IPS-15b (cell line): ENCODE measurements around the gene FUT4.
A peak's percentile ranks its signal among the peaks of the same experiment; 100 is the strongest.
"Not testable (repeated sequence)": the region's sequence is repeated elsewhere in the genome, so short reads cannot be mapped to it uniquely, and the experiment has no call there.

Experiments used
- H3K27me3 ChIP-seq: one replicate; pipeline ENCODE4 v1.6.1; 2013; ENCODE audit warnings: low read length; ENCODE audit not compliant: control insufficient read depth, insufficient read depth
- H3K36me3 ChIP-seq: one replicate; pipeline ENCODE4 v1.6.1; 2013; ENCODE audit warnings: low read length; ENCODE audit not compliant: control insufficient read depth, insufficient read depth
- H3K4me1 ChIP-seq: one replicate; pipeline ENCODE4 v1.6.1; 2013; ENCODE audit warnings: mild to moderate bottlenecking, low read length; ENCODE audit not compliant: control insufficient read depth, insufficient read depth
- H3K4me3 ChIP-seq: one replicate; pipeline ENCODE4 v1.5.1; 2013; ENCODE audit warnings: low read depth, low read length
- H3K9ac ChIP-seq: one replicate; pipeline ENCODE4 v1.6.1; 2013; ENCODE audit warnings: low read depth, mild to moderate bottlenecking, low read length
- H3K9me3 ChIP-seq: one replicate; pipeline ENCODE4 v1.6.1; 2013; ENCODE audit warnings: mild to moderate bottlenecking, low read length; ENCODE audit not compliant: control insufficient read depth, insufficient read depth

FUT4 gene

GRCh38 chr11:94537031-94537600 is 6.6 kb upstream of the FUT4 start:
- no peaks in the 10 kb centered on the region for H3K36me3 ChIP-seq
- no peaks in the 10 kb centered on the region for H3K4me1 ChIP-seq
- no peak overlapping the region for H3K9ac ChIP-seq
- H3K9me3 ChIP-seq = no peaks in the 10 kb centered on the region
- H3K4me3 ChIP-seq = no peak overlapping the region
- H3K27me3 ChIP-seq = peaks cover 3% of the 10 kb centered on the region

- Histone ChIP-seq H3K27me3 (peaks cover 3% of the 10 kb centered on the region), H3K36me3 (no peaks in the 10 kb centered on the region), H3K9ac (no peak overlapping the region), H3K4me1 (no peaks in the 10 kb centered on the region), H3K4me3 (no peak overlapping the region), H3K9me3 (no peaks in the 10 kb centered on the region)
These were observed 4.3 kb upstream of the FUT4 start for GRCh38 chr11:94539420-94539819.

GRCh38 chr11:94544646-94545263 is 1.0 kb downstream of the FUT4 start:
- H3K4me3 ChIP-seq = peak overlapping the region; percentile 70
- no peaks in the 10 kb centered on the region for H3K36me3 ChIP-seq
- H3K9ac ChIP-seq = peak overlapping the region; percentile 54
- peaks cover 29% of the 10 kb centered on the region for H3K27me3 ChIP-seq
- H3K4me1 ChIP-seq = peaks cover 10% of the 10 kb centered on the region
- no peaks in the 10 kb centered on the region for H3K9me3 ChIP-seq

DNA sequence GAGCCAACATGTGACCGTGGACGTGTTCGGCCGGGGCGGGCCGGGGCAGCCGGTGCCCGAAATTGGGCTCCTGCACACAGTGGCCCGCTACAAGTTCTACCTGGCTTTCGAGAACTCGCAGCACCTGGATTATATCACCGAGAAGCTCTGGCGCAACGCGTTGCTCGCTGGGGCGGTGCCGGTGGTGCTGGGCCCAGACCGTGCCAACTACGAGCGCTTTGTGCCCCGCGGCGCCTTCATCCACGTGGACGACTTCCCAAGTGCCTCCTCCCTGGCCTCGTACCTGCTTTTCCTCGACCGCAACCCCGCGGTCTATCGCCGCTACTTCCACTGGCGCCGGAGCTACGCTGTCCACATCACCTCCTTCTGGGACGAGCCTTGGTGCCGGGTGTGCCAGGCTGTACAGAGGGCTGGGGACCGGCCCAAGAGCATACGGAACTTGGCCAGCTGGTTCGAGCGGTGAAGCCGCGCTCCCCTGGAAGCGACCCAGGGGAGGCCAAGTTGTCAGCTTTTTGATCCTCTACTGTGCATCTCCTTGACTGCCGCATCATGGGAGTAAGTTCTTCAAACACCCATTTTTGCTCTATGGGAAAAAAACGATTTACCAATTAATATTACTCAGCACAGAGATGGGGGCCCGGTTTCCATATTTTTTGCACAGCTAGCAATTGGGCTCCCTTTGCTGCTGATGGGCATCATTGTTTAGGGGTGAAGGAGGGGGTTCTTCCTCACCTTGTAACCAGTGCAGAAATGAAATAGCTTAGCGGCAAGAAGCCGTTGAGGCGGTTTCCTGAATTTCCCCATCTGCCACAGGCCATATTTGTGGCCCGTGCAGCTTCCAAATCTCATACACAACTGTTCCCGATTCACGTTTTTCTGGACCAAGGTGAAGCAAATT is 1.8 kb downstream of the FUT4 start:
- Histone ChIP-seq H3K36me3 (no peaks in the 10 kb centered on the region), H3K4me1 (peaks cover 10% of the 10 kb centered on the region), H3K4me3 (peak overlapping the region; percentile 70), H3K27me3 (peaks cover 25% of the 10 kb centered on the region), H3K9ac (peak overlapping the region; percentile 54), H3K9me3 (no peaks in the 10 kb centered on the region)

DNA sequence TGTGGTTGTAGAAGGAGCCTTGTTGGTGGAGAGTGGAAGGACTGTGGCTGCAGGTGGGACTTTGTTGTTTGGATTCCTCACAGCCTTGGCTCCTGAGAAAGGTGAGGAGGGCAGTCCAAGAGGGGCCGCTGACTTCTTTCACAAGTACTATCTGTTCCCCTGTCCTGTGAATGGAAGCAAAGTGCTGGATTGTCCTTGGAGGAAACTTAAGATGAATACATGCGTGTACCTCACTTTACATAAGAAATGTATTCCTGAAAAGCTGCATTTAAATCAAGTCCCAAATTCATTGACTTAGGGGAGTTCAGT is 2.4 kb downstream of the FUT4 start:
- H3K4me1 ChIP-seq = peaks cover 10% of the 10 kb centered on the region
- H3K27me3 ChIP-seq = peaks cover 25% of the 10 kb centered on the region
- H3K9ac ChIP-seq = no peak overlapping the region
- H3K9me3 ChIP-seq = no peaks in the 10 kb centered on the region
- H3K36me3 ChIP-seq = no peaks in the 10 kb centered on the region
- H3K4me3 ChIP-seq = peak overlapping the region; percentile 70

GRCh38 chr11:94546886-94547285 is 3.2 kb downstream of the FUT4 start:
- H3K4me1 ChIP-seq = peaks cover 10% of the 10 kb centered on the region
- H3K9ac ChIP-seq = no peak overlapping the region
- peaks cover 25% of the 10 kb centered on the region for H3K27me3 ChIP-seq
- H3K4me3 ChIP-seq = peak overlapping the region; percentile 24
- H3K36me3 ChIP-seq = no peaks in the 10 kb centered on the region
- no peaks in the 10 kb centered on the region for H3K9me3 ChIP-seq

DNA sequence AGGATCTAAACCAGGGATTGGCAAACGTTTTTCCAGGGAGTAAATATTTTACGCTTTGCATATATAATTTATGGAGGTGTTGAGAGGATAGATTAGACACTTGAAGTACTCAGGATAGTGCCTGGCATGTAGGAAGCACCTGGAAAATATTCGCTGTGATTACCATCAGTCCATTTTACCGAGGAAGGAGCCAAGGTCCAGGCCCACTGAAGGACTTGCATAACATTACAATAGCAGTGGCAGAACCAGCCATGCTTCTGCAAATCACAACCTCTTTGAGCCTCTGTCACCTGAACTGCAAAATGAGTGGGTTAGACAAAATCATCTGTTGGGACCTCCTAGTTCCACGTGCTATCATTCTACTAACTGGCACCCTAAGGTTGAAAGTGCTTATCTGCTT is 5.4 kb downstream of the FUT4 start:
- Histone ChIP-seq H3K36me3 (no peaks in the 10 kb centered on the region), H3K4me3 (no peak overlapping the region), H3K9me3 (no peaks in the 10 kb centered on the region), H3K9ac (no peak overlapping the region), H3K27me3 (peaks cover 25% of the 10 kb centered on the region), H3K4me1 (peaks cover 10% of the 10 kb centered on the region)

DNA sequence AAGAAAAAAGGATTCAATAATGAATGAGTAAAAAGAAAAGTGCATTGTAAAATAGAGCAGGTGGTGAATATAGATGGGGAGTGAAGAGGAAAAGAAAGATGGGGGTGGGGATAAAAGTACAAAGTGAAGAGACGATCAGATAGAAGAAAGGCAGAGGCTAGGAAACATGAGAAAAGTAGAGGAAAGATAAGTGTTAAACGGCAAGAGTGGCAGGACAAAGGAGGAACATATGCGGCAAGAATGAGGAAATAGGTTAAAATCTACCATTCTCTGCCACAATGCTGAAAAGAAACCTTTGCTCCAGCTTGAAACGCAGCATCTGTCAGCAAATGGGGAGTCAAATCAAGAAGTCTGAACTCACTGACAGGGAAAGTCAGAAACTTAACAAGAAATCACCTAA is 6.8 kb downstream of the FUT4 start:
- H3K9ac ChIP-seq = no peak overlapping the region
- H3K4me1 ChIP-seq = peaks cover 10% of the 10 kb centered on the region
- peaks cover 16% of the 10 kb centered on the region for H3K27me3 ChIP-seq
- no peaks in the 10 kb centered on the region for H3K9me3 ChIP-seq
- no peaks in the 10 kb centered on the region for H3K36me3 ChIP-seq
- no peak overlapping the region for H3K4me3 ChIP-seq

DNA sequence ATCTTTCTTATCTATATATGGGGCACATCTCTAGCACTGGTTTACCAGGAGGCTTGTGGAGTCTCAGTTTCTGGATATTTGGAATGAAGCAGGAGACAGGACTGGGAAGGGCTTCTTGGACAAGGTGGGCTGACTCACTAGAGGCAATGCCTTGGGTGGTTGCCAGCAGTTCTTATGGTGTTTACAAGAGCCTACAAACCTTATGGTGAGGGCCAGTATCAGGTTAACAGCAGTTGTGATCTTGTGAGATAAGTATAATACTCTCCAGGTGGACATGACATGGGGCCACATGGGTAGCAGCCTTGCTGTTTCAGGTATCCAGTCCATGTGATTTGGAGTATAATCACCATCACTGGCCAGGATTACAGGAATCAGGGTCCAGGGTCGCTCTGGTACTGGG is 10.2 kb downstream of the FUT4 start:
- Histone ChIP-seq H3K4me1 (no peaks in the 10 kb centered on the region), H3K4me3 (no peak overlapping the region), H3K9me3 (no peaks in the 10 kb centered on the region), H3K36me3 (no peaks in the 10 kb centered on the region), H3K9ac (no peak overlapping the region), H3K27me3 (no peaks in the 10 kb centered on the region)

DNA sequence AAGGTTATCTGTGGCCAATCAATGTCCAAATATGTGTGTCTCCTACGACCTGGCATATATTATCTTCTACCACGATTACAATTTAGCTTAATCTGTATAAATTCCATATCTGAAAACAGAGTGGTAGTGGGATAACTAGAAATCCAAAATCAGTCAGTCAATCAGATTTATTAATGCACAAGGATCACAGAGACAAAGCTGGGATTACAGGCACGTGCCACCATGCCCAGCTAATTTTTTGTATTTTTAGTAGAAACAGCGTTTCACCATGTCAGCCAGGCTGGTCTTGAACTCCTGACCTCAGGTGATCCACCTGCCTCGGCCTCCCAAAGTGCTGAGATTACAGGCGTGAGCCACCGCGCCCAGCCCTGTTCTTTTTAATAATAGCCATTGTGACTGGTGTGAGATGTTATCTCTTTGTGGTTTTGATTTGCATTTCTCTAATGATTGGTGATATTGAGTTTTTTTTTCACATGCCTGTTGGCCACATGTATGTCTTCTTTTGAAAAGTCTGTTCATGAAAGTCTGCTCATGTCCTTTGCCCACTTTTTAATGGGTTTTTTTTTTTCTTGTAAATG is 12.1 kb downstream of the FUT4 start:
- H3K9me3 ChIP-seq, H3K9ac ChIP-seq, H3K27me3 ChIP-seq, H3K4me3 ChIP-seq, H3K4me1 ChIP-seq, H3K36me3 ChIP-seq: not testable (repeated sequence)

DNA sequence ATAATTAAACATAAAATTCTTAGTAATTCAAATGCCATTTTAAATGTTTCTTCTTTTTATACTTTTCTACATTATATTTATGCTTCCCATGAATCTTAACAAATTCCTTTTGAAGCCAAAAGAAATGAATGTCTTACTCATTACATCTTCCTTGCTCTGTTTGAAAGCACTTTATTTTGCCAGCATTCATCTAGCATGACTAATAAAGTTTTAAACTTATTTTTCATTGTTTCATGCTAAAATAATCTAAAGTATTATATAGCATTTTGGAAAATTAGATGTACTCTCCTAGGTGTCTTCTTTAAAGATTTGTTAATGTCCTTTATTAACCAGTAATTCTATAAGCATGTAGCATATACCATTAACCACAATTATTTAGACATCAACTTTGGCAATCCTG is 13.7 kb downstream of the FUT4 start:
- Histone ChIP-seq H3K4me3 (no peak overlapping the region), H3K9ac (no peak overlapping the region), H3K36me3 (no peaks in the 10 kb centered on the region), H3K4me1 (no peaks in the 10 kb centered on the region), H3K9me3 (no peaks in the 10 kb centered on the region), H3K27me3 (no peaks in the 10 kb centered on the region)

GRCh38 chr11:94557992-94558391 is 14.3 kb downstream of the FUT4 start:
- no peaks in the 10 kb centered on the region for H3K36me3 ChIP-seq
- no peaks in the 10 kb centered on the region for H3K27me3 ChIP-seq
- no peaks in the 10 kb centered on the region for H3K4me1 ChIP-seq
- H3K9ac ChIP-seq = no peak overlapping the region
- H3K9me3 ChIP-seq = no peaks in the 10 kb centered on the region
- H3K4me3 ChIP-seq = no peak overlapping the region
